Suppressor macrophage (primary cell): ENCODE data around the gene SLC39A2.
"Not testable (repeated sequence)": the region's sequence is repeated elsewhere in the genome, so short reads cannot be mapped to it uniquely, and the experiment has no call there.

Source experiments
- DNase-seq, 4 experiments: peaks; one replicate each; pipeline ENCODE4 v3.0.0-alpha.2; 2020 to 2022
- total RNA-seq, 17 experiments: gene quantifications; one replicate each; lab custom pipeline; 2026; ENCODE audit warnings: mixed read lengths in 6 of 17, inconsistent platforms in 3 of 17; lab: John Stamatoyannopoulos, UW

Gene SLC39A2, protein sequence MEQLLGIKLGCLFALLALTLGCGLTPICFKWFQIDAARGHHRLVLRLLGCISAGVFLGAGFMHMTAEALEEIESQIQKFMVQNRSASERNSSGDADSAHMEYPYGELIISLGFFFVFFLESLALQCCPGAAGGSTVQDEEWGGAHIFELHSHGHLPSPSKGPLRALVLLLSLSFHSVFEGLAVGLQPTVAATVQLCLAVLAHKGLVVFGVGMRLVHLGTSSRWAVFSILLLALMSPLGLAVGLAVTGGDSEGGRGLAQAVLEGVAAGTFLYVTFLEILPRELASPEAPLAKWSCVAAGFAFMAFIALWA
- total RNA-seq, result 0 to 0.55 (median 0.04) reads per million in 17 experiments

DNA sequence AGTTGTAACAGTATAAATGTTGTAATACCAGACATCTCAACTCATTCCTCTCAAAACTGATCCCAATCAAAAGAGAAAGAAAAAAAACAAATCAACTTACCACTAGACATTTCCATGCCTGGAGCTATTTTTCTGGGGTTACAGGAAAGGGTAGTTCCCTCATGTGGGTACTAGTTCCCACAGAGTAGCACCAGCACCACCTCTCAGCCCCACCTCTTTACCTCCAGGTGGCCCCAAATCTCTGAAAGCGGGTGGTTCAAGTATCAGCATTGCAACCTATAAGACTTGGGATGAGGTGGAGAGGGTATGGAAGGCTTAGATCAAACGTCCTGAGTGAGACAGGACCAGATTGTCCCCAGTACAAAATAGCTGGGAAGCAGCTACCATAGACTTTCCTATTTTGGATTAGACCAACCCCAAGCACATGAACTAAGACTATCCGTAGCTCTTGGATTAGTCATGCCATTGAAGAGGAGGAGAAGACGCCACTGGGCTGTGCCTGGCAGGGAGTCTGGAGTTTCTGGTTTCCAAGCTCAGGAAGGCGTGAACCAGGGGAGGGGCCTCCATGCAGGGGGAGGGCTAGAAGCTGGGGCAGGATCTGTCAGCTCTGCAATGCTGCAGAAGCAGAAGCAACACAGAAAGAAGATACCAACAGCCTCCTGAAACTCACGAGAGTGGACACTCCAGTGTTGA lies at the start of gene SLC39A2:
Gene SLC39A2 (plus strand): TSS at position 620 of the 693 bp plus-strand sequence. CDS start 154 bp downstream, outside the sequence.
- DNase-seq, result peak in 2 of 4 experiments; percentile 42 to 58

DNA sequence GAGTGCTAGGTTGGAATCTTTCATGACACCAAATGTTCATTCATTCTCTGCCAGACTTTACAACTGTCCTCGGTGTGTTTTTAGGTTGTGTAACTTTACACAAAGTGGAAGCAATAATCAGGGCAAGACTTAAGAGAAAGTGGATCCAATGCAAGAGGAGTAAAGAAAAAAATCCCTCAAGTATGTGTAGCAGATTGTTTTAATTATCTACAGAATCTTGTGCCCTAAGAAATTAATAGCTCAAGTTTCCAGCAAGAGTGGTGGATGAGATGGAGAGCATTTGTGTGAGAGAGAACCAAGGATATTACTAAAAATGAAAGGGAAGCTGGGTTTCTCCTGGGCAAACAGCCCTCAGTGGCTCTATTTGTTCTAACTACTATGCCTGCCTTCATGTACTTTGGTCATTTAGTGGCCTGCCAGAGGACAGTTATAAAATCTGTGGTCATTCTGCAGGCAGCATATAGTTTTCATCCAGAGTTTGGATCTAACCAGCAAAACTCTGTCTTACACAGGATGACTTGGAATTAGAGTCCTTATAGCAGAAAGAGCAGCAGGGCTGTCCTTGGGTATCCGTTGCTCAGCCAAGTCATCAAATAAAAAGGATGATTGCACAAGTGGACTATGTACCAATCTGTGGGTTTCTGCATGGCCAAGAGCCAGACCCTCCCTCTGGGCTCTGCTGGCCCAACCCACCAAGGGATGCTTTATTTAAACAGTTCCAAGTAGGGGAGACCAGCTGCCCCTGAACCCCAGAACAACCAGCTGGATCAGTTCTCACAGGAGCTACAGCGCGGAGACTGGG lies 44.2 kb upstream of the SLC39A2 start, which contains the start of gene RNASE2:
Gene RNASE2 (plus strand): TSS at position 752 of the 802 bp plus-strand sequence. CDS start 285 bp downstream, outside the sequence.
- peak; percentile 22 to 42 (median 32) for DNase-seq

DNA sequence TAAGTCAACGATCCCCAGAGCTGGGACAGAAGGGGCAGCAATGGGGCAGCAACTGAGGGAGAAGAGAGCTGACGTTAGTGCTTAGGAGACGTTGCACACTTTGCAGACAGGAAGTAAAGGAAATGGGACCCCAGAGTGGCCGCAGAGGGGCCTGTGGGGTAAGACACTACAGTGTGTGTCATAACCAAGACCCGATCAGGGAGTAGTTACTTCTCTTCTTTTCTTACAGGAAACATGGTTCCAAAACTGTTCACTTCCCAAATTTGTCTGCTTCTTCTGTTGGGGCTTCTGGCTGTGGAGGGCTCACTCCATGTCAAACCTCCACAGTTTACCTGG lies 43.6 kb upstream of the SLC39A2 start:
- DNase-seq, result peak in 3 of 4 experiments; percentile 33 to 47 (median 43)

DNA sequence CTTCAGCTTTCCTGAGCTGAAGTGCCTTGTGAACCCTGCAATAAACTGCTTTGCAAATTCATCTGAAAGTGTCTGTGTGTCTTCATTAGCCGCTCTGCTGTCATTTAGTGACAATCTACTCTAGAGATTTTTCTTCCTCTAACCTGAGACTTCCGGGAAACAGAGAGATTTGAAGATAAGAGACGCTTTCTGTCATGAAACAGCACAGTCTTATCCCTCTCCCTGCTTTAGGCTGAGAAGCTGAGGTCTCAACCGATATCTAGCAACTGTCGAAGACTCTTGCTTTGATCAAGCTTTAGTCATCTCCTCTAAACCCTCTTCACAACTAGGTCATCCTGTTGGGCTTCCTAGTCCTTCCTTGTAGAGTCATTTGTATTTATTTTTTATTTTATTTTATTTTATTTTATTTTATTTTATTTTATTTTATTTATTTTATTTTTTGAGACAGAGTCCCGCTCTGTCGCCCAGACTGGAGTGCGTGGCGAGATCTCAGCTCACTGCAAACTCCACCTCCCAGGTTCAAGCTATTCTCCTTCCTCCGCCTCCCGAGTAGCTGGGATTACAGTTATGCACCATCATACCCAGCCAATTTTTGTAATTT lies 42.6 kb upstream of the SLC39A2 start:
- DNase-seq, result no peak

DNA sequence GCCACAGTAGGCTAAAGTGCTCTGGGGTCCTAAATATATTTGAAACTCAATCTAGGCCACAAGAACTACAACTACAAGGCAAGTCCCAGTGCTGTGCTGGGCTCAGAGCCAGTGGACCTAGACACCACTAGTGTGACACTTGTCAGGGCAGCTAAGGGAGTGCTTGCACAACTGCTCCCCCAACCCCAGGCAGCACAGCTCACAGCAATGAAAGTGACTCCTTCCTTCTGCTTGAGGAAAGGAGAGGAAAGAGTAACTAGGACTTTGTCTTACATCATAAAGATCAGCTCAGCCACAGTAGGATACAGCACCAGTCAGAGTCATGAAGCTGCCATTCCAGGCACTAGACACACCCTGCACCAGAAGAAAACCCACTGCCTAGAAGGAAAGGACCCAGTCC lies 40.1 kb upstream of the SLC39A2 start:
- not testable (repeated sequence) for DNase-seq

DNA sequence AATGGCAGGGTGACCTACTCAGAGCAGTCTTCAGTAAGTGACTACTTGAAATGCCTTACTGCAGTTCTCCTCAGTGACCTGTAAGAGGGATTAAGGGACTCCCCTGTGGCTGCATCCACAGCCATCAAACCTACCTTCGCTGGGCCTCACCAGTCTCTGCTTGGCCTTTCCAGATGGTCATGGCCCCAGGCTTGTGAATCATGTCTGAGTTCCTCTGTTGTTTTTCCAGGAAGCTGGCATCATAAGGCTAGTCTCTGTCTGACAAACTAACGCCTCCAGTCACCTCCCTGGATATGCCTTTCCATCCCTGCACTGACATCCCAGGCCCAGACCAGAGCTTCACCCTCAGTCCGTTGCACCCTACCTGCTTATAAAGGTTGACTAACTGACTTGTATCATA lies 29.8 kb upstream of the SLC39A2 start:
- DNase-seq, result no peak

DNA sequence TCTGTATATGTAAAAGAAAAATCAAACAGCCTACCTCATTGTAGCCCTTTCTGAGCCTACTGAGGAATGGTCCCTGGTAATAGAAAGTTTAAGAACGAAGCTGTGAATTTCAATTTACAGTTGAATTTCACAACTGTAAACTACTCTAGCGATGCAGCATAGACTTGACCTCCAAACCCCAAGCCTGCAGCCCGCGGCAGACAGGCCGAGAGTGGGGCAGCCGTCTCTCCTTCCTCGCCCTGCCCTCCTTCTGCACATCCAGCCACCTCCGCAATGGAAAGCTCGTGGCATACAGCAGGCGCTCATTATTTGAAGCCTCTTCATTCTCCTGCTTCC lies 28.5 kb upstream of the SLC39A2 start:
- DNase-seq, result no peak

DNA sequence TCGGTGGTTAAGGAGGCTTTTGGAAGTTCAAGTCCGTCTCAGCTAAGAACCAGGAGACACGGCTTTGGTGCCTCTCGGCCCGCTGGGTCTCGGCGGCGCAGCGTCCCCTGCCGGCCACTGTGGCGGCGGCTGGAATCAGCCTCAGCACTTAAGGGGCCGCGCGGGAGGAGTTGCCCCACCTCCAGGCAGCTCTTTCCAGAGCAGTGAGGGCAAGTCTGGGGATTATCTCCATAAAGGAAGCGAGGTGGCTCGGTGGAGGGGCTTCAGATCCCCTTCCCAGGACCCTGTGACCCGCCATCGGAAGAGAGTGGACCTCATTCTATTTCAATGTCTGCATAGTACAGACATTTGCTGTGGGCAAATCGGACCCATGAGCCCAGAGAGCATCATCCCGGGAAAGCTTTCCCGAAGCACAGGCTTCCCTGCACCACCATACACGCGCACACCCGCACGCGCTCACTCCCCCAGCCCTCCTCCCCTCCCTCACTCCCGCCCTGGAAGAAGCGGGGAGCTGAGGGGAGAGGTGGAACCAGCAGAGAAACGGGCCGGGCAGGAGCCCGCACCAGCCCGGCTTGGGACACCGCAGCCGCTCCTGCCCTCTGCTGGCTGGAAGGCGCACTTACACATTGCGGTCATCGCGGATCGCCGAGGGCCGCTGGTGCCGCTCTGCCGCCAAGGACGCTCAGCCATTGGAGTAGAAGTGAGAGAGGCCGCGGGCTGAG lies 27.9 kb upstream of the SLC39A2 start:
- DNase-seq, result peak; percentile 88 to 94 (median 92)

DNA sequence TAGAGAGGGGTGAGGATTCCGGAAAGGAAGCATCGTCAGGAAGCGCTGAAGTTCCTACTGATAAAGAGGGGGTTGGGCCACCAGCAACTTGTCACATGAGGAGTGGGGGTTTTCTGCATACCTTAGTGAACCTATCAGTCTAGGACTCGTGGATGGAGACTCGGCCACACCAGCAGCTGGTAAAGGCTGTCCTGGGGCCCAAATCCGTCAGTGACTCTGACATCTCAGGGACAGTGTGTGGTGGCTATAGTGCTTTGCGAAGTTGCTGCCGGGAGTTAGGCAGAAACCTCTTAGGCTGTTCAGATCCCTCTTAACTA lies 27.4 kb upstream of the SLC39A2 start:
- DNase-seq, result no peak

DNA sequence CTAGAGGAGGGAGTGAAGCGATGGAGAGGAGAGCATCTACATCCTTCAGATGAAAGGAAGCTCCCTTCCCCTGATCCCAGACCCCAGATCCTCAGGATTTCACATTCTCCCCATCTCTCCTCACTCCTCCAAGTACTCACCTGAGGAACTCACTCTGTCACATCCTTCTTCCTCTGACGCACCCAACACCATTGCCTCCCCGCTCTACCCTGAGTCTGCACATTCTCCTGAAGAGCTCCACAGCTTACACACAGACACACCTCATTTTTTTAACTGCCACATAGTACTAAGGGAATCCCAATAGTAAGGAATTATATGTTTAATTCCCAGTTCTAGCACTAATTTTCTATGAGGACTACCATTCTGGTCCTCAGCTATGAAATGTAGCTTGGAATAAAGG lies 25.6 kb upstream of the SLC39A2 start:
- DNase-seq, result no peak

DNA sequence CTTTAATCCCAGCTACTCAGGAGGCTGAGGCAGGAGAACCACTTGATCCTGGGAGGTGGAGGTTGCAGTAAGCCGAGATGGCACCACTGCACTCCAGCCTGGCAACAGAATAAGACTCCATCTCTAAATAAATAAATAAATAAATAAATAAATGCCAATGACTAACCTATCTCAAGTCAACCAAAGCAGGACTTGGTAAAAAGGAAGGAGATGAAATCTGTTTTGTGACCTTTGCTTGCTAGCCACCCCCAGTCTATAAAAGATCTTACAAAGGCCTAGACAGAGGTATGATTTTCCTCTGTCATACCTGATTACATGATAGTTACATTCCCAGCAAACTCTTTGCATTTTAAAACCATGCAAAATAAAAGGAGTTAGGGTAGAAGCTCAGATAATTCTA lies 22.8 kb upstream of the SLC39A2 start:
- no peak for DNase-seq

DNA sequence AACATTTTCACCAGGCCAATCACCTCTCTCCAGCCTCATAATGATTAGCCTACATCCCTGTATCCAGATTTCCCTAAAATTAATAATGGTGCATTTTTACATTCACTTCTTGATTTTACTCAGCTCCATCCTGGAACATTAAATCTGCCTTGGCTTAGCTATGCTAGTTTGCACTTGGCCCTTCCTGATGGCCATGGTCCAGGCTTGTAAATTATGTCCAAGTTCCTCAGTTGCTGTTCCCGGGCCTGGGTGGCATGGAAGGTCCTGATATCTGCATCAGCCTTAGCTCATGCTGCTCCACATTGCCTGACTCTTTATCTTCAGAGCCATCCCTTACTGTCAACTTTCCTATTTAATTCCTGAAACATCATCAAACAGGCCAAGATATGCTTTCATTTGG lies 20.4 kb upstream of the SLC39A2 start:
- DNase-seq, result no peak

DNA sequence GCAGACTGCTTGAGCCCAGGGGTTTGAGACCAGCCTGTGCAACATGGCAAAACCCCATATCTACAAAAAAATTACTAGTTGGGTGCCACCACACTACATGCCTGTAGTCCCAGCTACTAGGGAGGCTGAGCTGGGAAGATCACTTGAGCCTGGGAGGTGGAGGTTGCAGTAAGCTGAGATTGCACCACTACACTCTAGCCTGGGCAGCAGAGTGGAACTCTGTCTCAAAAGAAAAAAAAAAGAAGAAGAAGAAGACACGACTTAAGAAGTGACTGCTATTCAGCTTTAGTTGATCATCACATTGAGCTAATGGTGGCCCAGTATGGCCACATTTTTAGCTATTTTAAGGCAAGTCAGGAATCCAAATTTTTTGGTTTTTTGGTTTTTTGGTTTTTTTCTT lies 18.2 kb upstream of the SLC39A2 start:
- peak in 3 of 4 experiments; percentile 41 to 66 (median 44) for DNase-seq

DNA sequence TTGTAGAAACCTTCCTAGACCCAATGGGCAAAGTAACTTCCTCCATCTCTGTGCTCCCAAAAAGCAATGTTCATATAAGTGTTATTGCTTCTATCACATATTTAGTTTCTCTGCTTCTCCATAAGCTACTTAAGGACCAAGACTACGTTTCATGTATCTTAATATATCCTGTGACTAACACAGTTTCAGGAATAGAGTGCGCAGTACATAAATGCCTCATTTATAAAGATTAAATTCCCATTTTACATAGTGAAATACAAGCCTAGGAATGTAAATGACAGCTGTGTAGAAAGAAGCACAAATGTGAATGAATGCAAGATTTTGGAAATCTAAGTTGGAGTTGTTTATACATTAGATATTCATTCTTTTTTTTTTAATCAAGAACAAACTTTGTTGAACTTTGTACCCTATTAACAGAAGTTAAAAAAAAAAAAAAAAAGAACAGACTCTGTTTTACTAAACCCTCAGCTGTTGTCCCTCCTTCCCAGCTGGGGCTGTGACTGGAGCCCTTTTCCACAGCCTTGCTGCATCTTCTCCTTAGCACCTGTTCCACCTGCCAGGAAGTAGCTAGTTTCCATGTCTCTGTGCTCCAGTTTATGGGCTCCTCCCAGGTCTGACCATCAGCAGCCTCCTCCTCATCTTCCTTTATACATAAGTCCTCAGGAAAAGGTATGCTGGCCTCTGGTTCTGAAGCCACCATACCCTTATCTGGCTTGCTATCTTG lies 16.3 kb upstream of the SLC39A2 start:
- DNase-seq, result no peak

DNA sequence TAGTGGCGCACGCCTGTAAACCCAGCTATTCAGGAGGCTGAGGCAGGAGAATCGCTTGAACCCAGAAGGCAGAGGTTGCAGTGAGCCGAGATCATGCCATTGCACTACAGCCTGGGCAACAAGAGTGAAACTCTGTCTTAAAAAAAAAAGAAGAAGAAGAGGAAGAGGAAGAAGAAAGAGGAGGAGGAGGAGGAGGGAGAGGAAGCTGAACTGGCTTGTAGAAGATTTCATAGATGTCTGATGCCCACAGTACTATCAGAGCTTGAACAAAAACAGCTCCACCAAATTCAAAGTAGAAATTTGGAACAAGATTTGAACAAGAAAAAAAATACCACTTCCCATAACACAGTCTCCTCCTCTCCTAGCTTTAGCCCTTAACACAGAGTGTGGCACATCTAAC lies 13.4 kb upstream of the SLC39A2 start:
- peak in 3 of 4 experiments; percentile 45 to 61 (median 47) for DNase-seq

DNA sequence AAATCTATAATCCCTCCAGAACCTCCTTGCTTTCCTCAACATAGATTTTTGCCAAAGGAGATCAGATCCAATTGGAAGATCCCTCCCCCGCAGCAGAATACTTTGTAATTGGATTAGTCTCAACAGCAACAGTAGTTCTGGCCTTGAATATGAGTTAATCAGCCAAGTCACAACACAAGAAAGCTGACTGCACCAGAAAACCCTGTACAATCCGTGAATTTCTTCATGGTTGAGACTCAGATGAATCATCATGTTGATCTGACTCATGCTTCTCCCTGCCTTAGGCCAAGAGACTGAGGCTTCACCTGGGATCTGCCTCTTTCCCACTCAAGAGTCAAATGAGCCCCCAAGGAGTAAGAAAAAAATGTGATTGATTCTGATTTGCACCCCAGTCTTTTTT lies 12.3 kb upstream of the SLC39A2 start:
- peak; percentile 70 to 89 (median 78) for DNase-seq

DNA sequence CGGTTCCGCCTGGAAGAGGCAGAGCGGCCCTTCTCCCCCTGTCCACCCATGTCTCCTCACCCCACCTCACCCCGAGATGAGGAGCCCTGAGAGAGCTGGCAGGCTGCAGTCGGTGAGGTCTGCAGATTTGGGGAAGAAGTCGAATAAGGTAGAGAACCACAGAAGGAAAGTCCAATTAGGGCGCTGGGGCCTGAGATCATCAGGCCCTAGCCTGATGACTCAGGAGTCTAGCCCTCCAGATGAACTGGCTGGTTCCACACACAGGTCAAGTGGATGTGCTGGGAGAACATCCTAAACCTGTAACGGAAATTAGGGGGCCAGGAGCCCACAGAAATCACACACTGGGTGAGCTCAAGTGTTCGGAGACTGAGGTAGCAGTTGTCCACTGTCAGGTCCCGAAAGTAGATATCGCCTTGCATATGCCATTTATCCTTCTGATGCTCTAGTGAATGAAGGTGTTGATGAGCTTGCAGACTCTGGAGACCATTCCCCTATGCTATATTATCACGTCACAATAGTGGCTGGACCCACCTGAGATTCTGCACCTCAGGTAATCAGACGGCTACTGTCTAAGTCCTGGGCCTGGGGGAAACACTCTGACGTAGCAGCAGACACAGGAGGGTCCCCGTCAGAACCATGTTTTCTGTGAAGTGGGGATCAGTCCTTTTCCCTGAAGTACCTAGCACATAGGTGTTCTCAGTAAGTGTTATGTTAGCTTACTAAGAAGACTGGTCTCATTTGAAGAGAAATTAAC lies 10.2 kb upstream of the SLC39A2 start:
- DNase-seq, result peak; percentile 39 to 76 (median 60)

DNA sequence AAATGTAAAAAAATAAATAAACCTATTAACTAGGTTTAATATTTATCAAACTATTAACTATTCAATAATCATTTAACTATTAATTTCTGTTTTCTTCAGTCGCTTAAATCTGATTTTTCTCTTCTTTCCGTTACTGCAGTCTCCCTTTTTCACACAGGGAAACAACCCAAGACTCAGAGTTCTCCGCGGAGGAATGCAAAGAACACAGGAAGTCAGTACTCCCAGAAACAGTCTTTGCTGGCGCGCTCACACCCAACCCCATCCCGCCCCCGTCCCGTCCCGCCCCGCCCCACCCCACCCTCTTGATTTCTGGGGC lies 9.7 kb upstream of the SLC39A2 start:
- DNase-seq, result no peak

DNA sequence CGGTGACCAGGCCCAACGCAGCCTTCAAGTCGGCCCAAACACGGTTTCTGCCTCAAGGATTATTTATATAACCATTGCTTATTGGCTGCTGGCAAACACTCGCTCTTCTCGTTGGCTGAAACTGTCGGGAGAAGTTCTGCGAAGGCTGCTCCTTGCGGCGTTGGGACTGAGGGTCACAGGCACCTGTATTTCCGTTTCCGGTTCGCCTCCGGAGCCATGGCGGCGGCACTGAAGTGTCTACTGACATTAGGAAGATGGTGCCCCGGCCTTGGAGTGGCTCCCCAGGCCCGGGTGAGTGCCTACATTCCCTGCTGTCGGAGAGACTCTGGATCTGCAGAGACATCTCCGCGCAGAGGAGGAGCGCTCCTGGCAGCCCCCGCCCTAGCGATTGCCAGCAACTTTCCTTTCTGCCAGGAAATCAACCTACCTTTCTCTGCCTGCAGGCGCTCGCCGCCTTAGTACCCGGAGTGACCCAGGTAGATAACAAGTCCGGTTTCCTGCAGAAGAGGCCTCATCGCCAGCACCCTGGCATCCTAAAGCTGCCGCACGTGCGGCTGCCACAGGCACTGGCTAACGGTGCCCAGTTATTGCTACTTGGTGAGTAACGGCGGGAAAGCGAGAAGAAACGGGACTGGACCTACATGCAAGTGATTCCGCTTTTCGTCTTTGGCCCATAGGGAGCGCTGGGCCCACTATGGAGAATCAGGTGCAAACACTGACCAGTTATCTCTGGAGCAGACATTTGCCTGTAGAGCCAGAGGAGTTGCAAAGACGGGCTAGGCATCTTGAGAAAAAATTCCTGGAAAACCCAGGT lies 9.1 kb upstream of the SLC39A2 start, which contains the start of gene METTL17:
Gene METTL17 (plus strand): TSS at position 194 of the 814 bp plus-strand sequence. CDS start 23 bp downstream, at position 217.
- peak; percentile 92 to 98 (median 96) for DNase-seq

DNA sequence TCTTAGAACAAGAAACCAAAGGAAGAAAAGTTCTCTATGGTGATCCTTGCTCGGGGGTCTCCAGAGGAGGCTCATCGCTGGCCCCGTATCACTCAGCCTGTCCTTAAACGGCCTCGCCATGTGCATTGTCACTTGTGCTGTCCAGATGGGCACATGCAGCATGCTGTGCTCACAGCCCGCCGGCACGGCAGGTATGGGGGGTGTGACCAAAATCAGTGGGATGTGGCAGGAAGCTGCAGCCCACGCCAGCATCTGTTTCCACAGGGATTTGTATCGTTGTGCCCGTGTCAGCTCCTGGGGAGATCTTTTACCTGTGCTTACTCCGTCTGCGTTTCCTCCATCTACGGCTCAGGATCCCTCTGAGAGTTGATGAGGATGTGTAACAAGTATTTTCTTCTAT lies 2.6 kb upstream of the SLC39A2 start:
- DNase-seq, result no peak
